Osteocyte (in vitro differentiated cells): ENCODE measurements around the gene BOLA3. TPM values are rescaled to one million over a fixed set of nuclear protein-coding genes. Genes with fewer than 3 reads are reported as not detected.

Experiments
- DNase-seq: peaks from one replicate; pipeline ENCODE4 v3.0.0; 2021; ENCODE audit warnings: mixed read lengths; ENCODE audit not compliant: unreplicated experiment; ENCODE audit errors: extremely low spot score
- H3K27ac Mint-ChIP-seq: one replicate; pipeline ENCODE4 v1.8.0; 2021; ENCODE audit warnings: mild to moderate bottlenecking, mixed read lengths; ENCODE audit not compliant: unreplicated experiment
- H3K27me3 Mint-ChIP-seq: one replicate; pipeline ENCODE4 v1.8.0; 2021; ENCODE audit warnings: mixed read lengths; ENCODE audit not compliant: unreplicated experiment
- H3K36me3 Mint-ChIP-seq: one replicate; pipeline ENCODE4 v1.8.0; 2021; ENCODE audit warnings: mixed read lengths; ENCODE audit not compliant: unreplicated experiment
- H3K4me1 Mint-ChIP-seq: one replicate; pipeline ENCODE4 v1.8.0; 2021; ENCODE audit warnings: mixed read lengths; ENCODE audit not compliant: unreplicated experiment
- H3K4me3 Mint-ChIP-seq: one replicate; pipeline ENCODE4 v1.8.0; 2021; ENCODE audit warnings: mild to moderate bottlenecking, moderate library complexity, mixed read lengths; ENCODE audit not compliant: unreplicated experiment
- H3K9me3 Mint-ChIP-seq: one replicate; pipeline ENCODE4 v1.8.0; 2021; ENCODE audit warnings: mixed read lengths; ENCODE audit not compliant: unreplicated experiment
- CTCF ChIP-seq: fragments of 200-600 bp; sonication (generic); IDR thresholded peaks from 2 replicates; pipeline ENCODE4 v1.5.0; 2021; ENCODE audit warnings: antibody characterized with exemption, mild to moderate bottlenecking, moderate library complexity
- total RNA-seq: library from RNA; stranded (reverse); gene quantifications from 2 replicates; pipeline ENCODE4 v1.2.1, GENCODE V29; 2021

BOLA3 gene
- total RNA-seq, 1 donor from 2014 or later = 23.1 TPM

- no peak overlapping the region for H3K27ac Mint-ChIP-seq
- H3K9me3 Mint-ChIP-seq = no peaks in the 10 kb centered on the region
- H3K4me3 Mint-ChIP-seq = no peak overlapping the region
- H3K27me3 Mint-ChIP-seq = no peaks in the 10 kb centered on the region
- TF ChIP-seq CTCF = no peak
- H3K36me3 Mint-ChIP-seq = peaks cover 48% of the 10 kb centered on the region
- H3K4me1 Mint-ChIP-seq = peaks cover 18% of the 10 kb centered on the region
- DNase-seq = peak; percentile 57
Measured at GRCh38 chr2:74086021-74086420, 61.7 kb downstream of the BOLA3 start.

Other genes starting within 250 kb of the BOLA3 start
- gene DGUOK, start 221.0 kb downstream of the BOLA3 start, total RNA-seq = 63.9 and 64.8 TPM in 2 replicates
- 26.5 and 27.5 TPM in 2 replicates for gene TET3, start 163.0 kb downstream of the BOLA3 start, total RNA-seq
- gene MOB1A, start 31.0 kb upstream of the BOLA3 start, total RNA-seq = 96.1 and 96.3 TPM in 2 replicates
- gene MTHFD2, start 50.7 kb upstream of the BOLA3 start, total RNA-seq = 223 and 242 TPM in 2 replicates
- gene SLC4A5, start 195.5 kb upstream of the BOLA3 start, total RNA-seq = 1.6 and 2.3 TPM in 2 replicates
- 182 and 186 TPM in 2 replicates for gene DCTN1, start 232.4 kb upstream of the BOLA3 start, total RNA-seq